Thyroid gland (tissue), 4 donors: ENCODE measurements around the gene WNT11. TPM values are rescaled to one million over a fixed set of nuclear protein-coding genes. Genes with fewer than 3 reads are reported as not detected.

Experiments
- DNase-seq, 2 donors: peaks; one replicate each; pipeline ENCODE4 v3.0.0-alpha.2; 2019
- H3K27ac ChIP-seq, 3 donors: fragments of 200-600 bp; sonication (generic); 1 replicate in 2 of 3; 2 replicates in 1 of 3; pipeline ENCODE4 v1.5.1; 2016 to 2019; ENCODE audit warnings: mild to moderate bottlenecking in 1 of 3, moderate library complexity in 1 of 3
- H3K27me3 ChIP-seq: fragments of 200-600 bp; sonication (generic); one replicate; pipeline ENCODE4 v1.5.1; 2019
- H3K36me3 ChIP-seq, 2 donors: fragments of 200-600 bp; sonication (generic); one replicate each; pipeline ENCODE4 v1.5.1; 2016 to 2019
- H3K4me1 ChIP-seq, 2 donors: fragments of 200-600 bp; sonication (generic); one replicate each; pipeline ENCODE4 v1.5.1; 2017 to 2019
- H3K4me3 ChIP-seq, 3 donors: fragments of 200-600 bp; sonication (generic); replicated peaks in 1 of 3; 1 replicate in 2 of 3; 2 replicates in 1 of 3; pipeline ENCODE4 v1.5.1; 2016; ENCODE audit warnings: mild to moderate bottlenecking in 1 of 3
- H3K9me3 ChIP-seq: fragments of 200-600 bp; sonication (generic); one replicate; pipeline ENCODE4 v1.5.1; 2017
- POLR2A ChIP-seq, 2 donors: fragments of 450-650 bp; IDR thresholded peaks; one replicate each; pipeline ENCODE4 v1.6.1; 2017; ENCODE audit warnings: antibody characterized with exemption in 2 of 2, mild to moderate bottlenecking in 2 of 2, moderate library complexity in 1 of 2
- WGBS, 2 donors: methylation state at CpG; one replicate each; pipeline ENCODE4 v1.1.5; 2017; 5-methylcytosine and 5-hydroxymethylcytosine counted together
- intact Hi-C: fragments of 100-400 bp; cut with DNase I; formaldehyde crosslinking; loops from one replicate; pipeline ENCODE4 v1.15.1; 2023
- total RNA-seq, 4 donors: library from RNA; depleted of rRNA; stranded (reverse); fragments of >200 nt; gene quantifications; one replicate each; pipeline ENCODE4 v1.2.3, GENCODE V29; 2016
- TF ChIP-seq, protein P1 (sequence below), 6 experiments: fragments of 200-600 bp in 3 of 6; fragments of 450-650 bp in 3 of 6; sonication (generic) in 3 of 6; IDR thresholded peaks; one replicate each; pipeline ENCODE4 v1.5.1; 2016 to 2019; ENCODE audit warnings: antibody characterized with exemption in 6 of 6, mild to moderate bottlenecking in 2 of 6, inconsistent platforms in 1 of 6, moderate library complexity in 1 of 6

The WNT11 gene
- total RNA-seq, 4 donors from 2014 or later = 7.3 to 31.5 (median 10.7) TPM

DNA sequence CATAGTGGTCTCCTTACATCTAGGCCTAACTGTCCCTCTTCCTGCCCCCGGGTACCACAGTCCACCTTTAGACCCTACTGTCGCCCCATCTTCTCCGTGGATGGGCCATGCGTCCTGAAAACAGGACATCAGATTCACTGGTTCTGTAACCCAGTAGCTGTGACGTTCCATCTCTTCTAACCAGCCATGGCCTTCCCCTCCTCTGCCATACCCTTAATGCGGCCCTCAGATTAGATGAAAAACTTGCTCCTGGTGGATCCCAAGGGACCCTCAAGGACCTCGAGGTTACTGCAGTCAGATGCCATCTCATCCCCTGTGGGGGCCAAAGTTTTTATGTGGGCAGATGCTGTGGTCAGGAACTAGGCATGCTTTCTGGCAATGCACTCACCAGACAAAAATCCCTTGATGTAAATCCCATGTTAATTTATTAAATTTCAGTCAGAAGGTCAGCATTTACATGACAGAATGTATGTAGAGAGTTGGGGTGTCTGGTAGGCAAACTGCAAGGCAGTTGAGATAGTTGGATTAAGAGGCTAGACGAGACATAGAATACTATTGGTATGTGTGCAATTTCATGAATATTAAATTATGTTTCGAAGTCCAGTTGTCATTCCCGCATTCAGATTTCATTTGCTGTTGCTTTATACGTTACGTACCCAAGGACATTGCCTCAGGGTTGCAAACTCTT is 64.3 kb downstream of the WNT11 start:
- H3K9me3 ChIP-seq = no peaks in the 10 kb centered on the region
- no peaks in the 10 kb centered on the region for H3K27me3 ChIP-seq
- DNase-seq = no peak
- 95% methylated on average over 12 of the region's 12 CpGs for WGBS, 2 donors
- H3K27ac ChIP-seq = peak overlapping the region in 2 of 3 donors; percentile 73 to 77
- intact Hi-C loops = no loop called here
- TF ChIP-seq, protein P1, sequence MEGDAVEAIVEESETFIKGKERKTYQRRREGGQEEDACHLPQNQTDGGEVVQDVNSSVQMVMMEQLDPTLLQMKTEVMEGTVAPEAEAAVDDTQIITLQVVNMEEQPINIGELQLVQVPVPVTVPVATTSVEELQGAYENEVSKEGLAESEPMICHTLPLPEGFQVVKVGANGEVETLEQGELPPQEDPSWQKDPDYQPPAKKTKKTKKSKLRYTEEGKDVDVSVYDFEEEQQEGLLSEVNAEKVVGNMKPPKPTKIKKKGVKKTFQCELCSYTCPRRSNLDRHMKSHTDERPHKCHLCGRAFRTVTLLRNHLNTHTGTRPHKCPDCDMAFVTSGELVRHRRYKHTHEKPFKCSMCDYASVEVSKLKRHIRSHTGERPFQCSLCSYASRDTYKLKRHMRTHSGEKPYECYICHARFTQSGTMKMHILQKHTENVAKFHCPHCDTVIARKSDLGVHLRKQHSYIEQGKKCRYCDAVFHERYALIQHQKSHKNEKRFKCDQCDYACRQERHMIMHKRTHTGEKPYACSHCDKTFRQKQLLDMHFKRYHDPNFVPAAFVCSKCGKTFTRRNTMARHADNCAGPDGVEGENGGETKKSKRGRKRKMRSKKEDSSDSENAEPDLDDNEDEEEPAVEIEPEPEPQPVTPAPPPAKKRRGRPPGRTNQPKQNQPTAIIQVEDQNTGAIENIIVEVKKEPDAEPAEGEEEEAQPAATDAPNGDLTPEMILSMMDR (IDR thresholded peaks at IDR 0.05) = no peak
- TF ChIP-seq POLR2A (IDR thresholded peaks at IDR 0.05) = no peak
- H3K4me3 ChIP-seq = no peak overlapping the region
- no peaks in the 10 kb centered on the region for H3K36me3 ChIP-seq
- H3K4me1 ChIP-seq = peaks cover 33 to 48% of the 10 kb centered on the region in 2 donors

DNA sequence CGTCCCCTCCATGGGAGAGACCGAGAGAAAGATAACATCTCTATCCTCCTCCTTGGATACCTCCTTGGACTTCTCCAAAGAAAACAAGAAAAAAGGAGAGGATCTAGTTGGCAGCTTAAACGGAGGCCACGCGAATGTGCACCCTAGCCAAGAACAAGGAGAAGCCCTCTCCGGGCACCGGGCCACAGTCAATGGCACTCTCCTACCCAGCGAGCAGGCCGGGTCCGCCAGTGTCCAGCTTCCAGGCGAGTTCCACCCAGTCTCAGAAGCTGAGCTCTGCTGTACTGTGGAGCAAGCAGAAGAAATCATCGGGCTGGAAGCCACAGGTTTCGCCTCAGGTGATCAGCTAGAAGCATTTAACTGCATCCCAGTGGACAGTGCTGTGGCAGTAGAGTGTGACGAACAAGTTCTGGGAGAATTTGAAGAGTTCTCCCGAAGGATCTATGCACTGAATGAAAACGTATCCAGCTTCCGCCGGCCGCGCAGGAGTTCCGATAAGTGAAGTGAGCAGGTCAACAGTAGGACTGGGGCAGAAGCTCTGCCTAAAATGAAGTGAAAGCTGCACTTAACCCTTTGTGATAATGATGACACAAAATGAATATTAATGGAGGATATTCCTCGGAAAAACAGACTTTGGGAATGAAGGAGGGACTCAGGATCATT is 65.3 kb downstream of the WNT11 start:
- H3K4me3 ChIP-seq = no peak overlapping the region
- peak overlapping the region; percentile 71 to 77 (median 73) for H3K27ac ChIP-seq
- intact Hi-C loops = no loop called here
- DNase-seq = peak; percentile 95 to 97
- TF ChIP-seq POLR2A (IDR thresholded peaks at IDR 0.05) = no peak
- TF ChIP-seq, protein P1 (IDR thresholded peaks at IDR 0.05) = no peak
- no peaks in the 10 kb centered on the region for H3K9me3 ChIP-seq
- H3K4me1 ChIP-seq = peaks cover 31 to 39% of the 10 kb centered on the region in 2 donors
- WGBS, 2 donors = 37 to 42% methylated on average over 21 to 22 of the region's 22 CpGs
- no peaks in the 10 kb centered on the region for H3K27me3 ChIP-seq
- H3K36me3 ChIP-seq = no peaks in the 10 kb centered on the region

DNA sequence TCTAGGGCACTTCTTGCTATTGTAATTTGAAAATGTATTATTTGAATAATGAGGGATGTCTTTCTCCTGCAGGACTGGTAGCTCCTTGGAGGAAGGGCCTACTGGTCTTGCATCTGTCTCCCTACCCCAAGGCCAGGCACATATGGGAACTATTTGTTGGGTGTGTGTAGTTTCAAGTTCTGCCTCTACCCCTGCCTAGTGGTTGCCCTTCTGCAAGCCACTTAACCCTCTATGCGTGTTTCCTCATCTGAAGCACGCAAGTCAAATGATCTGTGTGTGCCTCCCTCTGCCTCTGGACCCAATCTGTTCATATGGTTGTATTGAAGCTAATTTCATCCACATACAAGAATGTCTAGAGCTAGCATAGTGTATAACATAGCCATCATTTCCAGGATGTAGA is 67.0 kb downstream of the WNT11 start:
- no peak for TF ChIP-seq POLR2A (IDR thresholded peaks at IDR 0.05)
- TF ChIP-seq, protein P1 (IDR thresholded peaks at IDR 0.05) = no peak
- whole genome bisulfite sequencing, 2 donors = 94 to 96% methylated on average over 2 of the region's 2 CpGs
- H3K36me3 ChIP-seq = no peaks in the 10 kb centered on the region
- intact Hi-C loops = no loop called here
- H3K27ac ChIP-seq = peak overlapping the region; percentile 7 to 17 (median 10)
- H3K27me3 ChIP-seq = no peaks in the 10 kb centered on the region
- DNase-seq = no peak
- no peaks in the 10 kb centered on the region for H3K9me3 ChIP-seq
- no peak overlapping the region for H3K4me3 ChIP-seq
- H3K4me1 ChIP-seq = peaks cover 37 to 50% of the 10 kb centered on the region in 2 donors

Other genes with a start within 250 kb of the WNT11 start
- gene THAP12, start 174.6 kb upstream of the WNT11 start, total RNA-seq = 10 to 100 TPM; 36.4 to 61.9 (median 43.9) TPM
- 1 to 10 TPM; 2.8 to 7.2 (median 3.4) TPM for gene GVQW3, start 174.8 kb upstream of the WNT11 start, total RNA-seq
- gene EMSY, start 238.5 kb upstream of the WNT11 start, total RNA-seq = 10 to 100 TPM; 32.7 to 58.0 (median 46.4) TPM